Choroid plexus epithelial cell (primary cell): Measurements from ENCODE around the gene PFKP.

Experiments used
- DNase-seq: peaks from one replicate; pipeline ENCODE4 v3.0.0-alpha.2; 2010; ENCODE audit warnings: low read depth
- H3K4me3 ChIP-seq: 2 replicates; pipeline ENCODE4 v1.5.1; 2011; ENCODE audit warnings: low read depth, mild to moderate bottlenecking, control low read depth, low read length, moderate library complexity
- TF ChIP-seq, protein P1 (sequence below): conservative IDR thresholded peaks from 2 replicates; pipeline ENCODE4 v1.5.1; 2011; ENCODE audit warnings: low read depth, mild to moderate bottlenecking, control low read depth, inconsistent platforms, low read length, moderate library complexity

PFKP gene

DNA sequence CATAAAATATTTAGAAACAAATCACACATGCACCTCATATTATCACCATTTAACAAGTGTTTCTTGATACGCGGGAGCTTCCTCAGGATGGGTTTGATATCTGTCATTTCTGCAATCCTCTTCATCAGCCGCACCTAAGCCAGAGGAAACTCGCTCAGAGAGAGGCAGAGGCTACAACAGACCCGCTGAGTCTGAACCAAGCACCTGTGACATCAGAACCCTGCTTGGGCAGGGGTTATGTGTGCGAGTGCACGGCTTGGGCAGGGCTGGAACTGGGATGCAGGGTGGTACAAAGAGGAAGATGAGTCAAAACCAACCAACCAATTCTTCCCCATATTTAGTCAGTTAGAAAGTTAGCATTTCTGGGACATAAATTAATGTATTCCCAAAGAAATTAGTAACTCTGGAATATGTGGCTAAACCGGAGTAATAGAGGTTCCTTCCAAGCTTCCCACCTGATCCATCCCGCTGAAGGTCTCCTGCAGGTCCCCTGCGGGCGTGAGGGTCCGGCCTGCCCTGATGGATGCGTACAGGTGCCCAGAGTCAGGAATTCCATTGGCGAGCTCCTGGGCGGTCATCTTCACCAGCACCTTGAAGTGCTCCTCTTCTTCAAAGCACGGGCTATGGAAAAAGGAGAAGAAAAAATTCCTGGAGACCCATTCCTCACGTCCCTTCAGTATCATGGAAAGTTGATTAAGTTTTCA, 79.9 kb downstream of the PFKP start:
- DNase-seq: no peak
- no peak overlapping the region for H3K4me3 ChIP-seq
- TF ChIP-seq, protein P1, sequence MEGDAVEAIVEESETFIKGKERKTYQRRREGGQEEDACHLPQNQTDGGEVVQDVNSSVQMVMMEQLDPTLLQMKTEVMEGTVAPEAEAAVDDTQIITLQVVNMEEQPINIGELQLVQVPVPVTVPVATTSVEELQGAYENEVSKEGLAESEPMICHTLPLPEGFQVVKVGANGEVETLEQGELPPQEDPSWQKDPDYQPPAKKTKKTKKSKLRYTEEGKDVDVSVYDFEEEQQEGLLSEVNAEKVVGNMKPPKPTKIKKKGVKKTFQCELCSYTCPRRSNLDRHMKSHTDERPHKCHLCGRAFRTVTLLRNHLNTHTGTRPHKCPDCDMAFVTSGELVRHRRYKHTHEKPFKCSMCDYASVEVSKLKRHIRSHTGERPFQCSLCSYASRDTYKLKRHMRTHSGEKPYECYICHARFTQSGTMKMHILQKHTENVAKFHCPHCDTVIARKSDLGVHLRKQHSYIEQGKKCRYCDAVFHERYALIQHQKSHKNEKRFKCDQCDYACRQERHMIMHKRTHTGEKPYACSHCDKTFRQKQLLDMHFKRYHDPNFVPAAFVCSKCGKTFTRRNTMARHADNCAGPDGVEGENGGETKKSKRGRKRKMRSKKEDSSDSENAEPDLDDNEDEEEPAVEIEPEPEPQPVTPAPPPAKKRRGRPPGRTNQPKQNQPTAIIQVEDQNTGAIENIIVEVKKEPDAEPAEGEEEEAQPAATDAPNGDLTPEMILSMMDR: no peak

DNA sequence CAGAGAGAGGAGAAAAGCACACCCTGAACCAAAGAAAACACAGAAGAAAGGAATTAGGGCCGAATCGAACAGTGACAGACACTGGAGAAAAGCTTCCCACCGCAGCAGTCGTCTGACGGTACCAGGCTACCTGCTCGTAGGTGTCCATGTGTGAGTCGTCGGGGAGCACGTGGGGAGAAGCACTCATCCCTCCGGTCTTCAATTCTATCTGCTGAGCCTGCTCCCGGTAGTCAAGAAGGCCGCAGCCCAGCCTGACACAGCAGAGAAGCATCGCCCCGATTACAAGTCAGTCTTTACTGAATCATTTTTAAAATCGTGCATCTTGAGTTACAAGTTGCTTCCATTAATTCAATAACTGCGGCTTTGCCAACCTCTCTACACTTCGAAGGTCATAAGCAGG, 80.7 kb downstream of the PFKP start:
- H3K4me3 ChIP-seq: no peak overlapping the region
- TF ChIP-seq, protein P1: no peak
- DNase-seq: no peak

DNA sequence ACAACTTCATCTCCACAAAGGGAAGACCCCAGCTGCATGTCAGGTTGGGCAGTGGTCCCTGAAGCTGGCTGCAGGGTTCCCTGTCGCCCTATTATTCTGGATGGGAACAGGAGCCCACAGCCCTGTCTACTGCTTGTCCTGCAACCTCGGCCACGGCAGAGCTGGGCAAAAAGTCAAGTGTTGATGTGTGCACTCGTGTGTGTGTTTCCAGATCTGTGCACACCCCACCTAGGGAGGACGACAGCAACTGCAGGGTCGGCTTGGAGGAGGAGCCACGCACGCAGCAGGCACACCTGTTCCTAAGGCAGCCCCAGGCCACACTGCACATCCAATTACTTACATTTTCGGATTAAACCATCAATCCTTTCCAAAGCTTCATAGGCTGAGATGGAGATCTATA, 81.6 kb downstream of the PFKP start:
- DNase-seq: no peak
- H3K4me3 ChIP-seq: no peak overlapping the region
- TF ChIP-seq, protein P1: no peak

DNA sequence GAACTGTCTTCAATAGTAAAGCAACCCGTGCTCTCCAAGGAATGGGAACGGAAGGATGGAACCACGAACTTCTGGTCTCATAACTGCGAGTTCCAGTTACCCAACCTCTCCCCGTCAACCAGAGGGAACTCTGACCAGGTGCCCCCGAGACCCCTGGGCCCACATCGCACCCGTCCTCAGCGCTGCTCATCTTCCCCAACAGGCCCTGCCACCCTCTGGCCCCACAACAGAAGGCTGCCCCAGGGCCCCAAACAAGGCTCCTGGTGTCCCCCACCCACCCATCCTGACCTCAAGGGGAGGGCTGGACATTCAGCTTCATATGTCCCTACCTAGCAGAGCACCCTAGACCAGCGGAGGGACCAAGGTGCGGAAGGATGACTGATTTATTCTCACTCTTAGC, 82.6 kb downstream of the PFKP start:
- DNase-seq: no peak
- TF ChIP-seq, protein P1: no peak
- H3K4me3 ChIP-seq: no peak overlapping the region

DNA sequence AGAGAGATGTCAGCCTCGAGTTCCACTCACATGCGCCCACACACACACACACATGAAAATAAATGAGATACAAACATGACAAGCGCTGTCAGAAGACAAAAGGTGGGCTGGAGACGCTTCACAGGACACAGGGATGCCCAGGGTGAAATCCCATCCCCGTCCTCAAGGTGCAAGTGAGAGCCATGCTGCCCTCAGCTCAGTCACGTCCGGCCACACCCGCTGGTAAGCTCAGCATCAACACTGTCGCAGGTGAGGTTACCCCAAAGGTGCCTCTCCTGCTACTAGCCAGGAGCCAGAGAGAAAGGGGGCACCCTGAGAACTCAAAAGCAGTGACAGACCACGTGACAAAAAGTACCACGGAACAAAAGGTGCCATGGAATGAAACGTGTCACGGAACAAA, 83.0 kb downstream of the PFKP start:
- H3K4me3 ChIP-seq: no peak overlapping the region
- no peak for DNase-seq
- TF ChIP-seq, protein P1: no peak

DNA sequence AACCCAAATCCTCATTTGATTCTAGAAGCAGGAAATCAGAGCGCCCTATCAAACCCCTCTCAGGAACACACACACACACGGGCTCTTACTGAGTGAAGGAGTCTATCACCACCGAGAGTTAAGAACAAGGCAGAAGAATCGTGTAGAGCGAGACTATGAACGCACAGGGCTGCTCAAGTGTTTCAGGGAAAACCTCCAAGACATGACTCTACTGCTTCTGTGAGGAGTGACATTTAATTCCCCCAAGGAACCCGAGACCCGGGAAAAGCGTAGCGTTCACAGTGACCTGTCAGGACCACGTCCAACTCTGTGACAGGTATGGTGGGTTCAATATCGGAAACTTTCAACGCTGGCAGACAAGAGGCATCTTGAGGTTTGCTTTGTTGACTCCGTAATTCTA, 83.6 kb downstream of the PFKP start:
- DNase-seq: no peak
- no peak overlapping the region for H3K4me3 ChIP-seq
- TF ChIP-seq, protein P1: no peak

DNA sequence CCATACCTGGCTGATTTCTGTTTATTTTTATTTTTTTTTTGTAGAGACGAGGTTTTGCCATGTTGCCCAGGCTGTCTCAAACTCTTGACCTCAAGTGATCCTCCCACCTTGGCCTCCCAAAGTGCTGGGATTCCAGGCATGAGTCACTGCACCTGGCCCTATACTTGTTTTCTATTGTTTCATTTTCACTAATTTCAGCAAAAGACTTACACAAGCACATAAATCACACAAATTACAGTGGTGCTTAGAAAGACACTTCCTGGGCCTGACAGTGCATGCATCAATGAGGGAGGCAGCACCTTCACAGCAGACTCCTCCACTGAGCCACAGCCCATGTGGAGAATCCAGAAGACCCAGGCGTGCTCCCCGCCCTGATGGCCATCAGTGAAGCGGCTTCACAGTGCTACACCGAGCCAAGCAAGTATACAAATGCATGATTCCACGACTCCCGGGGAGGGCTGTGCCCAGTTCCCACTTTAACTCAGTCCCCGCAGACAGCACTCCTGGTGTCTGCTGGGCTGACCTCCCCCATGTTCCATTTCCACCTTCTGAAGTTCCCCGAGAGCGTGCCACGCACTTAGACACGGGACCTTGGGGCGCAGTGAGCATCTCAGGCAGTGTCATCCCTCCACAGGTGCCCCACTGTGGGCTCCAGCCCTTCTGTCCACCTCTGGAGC, 84.7 kb downstream of the PFKP start:
- H3K4me3 ChIP-seq: no peak overlapping the region
- no peak for DNase-seq
- TF ChIP-seq, protein P1: no peak
